GM23248 (cell line): ENCODE measurements around the gene ZDBF2. TPM values are rescaled to one million over a fixed set of nuclear protein-coding genes. Genes with fewer than 3 reads are reported as not detected.

ENCODE experiments used
- DNase-seq: peaks from one replicate; pipeline ENCODE4 v3.0.0-alpha.2; 2015
- H2AFZ ChIP-seq: fragments of 200-600 bp; sonication (generic); 2 replicates; pipeline ENCODE4 v1.6.1; 2016; ENCODE audit warnings: antibody characterized with exemption
- H3F3A ChIP-seq: fragments of 200-600 bp; sonication (generic); 2 replicates; pipeline ENCODE4 v1.6.1; 2016; ENCODE audit warnings: mild to moderate bottlenecking, antibody characterized with exemption, mixed run types; ENCODE audit not compliant: insufficient read depth
- H3K27ac ChIP-seq: fragments of 200-600 bp; sonication (generic); 2 replicates; pipeline ENCODE4 v1.5.1; 2016; ENCODE audit warnings: mild to moderate bottlenecking
- H3K27me3 ChIP-seq: fragments of 200-600 bp; sonication (generic); replicated peaks from 2 replicates; pipeline ENCODE4 v1.6.1; 2016; ENCODE audit warnings: mild to moderate bottlenecking; ENCODE audit not compliant: insufficient read depth
- H3K36me3 ChIP-seq: fragments of 200-600 bp; sonication (generic); 2 replicates; pipeline ENCODE4 v1.6.1; 2016; ENCODE audit warnings: low read depth, mild to moderate bottlenecking
- H3K4me1 ChIP-seq: fragments of 200-600 bp; sonication (generic); 2 replicates; pipeline ENCODE4 v1.6.1; 2016; ENCODE audit warnings: mild to moderate bottlenecking; ENCODE audit not compliant: insufficient read depth
- H3K4me2 ChIP-seq: fragments of 200-600 bp; sonication (generic); one replicate; pipeline ENCODE4 v1.6.1; 2016; ENCODE audit warnings: mild to moderate bottlenecking; ENCODE audit not compliant: unreplicated experiment
- H3K4me3 ChIP-seq: fragments of 200-600 bp; sonication (generic); 2 replicates; pipeline ENCODE4 v1.5.1; 2016; ENCODE audit warnings: mild to moderate bottlenecking
- H3K79me2 ChIP-seq: fragments of 200-600 bp; sonication (generic); 2 replicates; pipeline ENCODE4 v1.6.1; 2016; ENCODE audit warnings: mild to moderate bottlenecking; ENCODE audit not compliant: insufficient read depth
- H3K9ac ChIP-seq: fragments of 200-600 bp; sonication (generic); 2 replicates; pipeline ENCODE4 v1.6.1; 2016; ENCODE audit warnings: mild to moderate bottlenecking
- H3K9me2 ChIP-seq: fragments of 200-600 bp; sonication (generic); 2 replicates; pipeline ENCODE4 v1.6.1; 2016; ENCODE audit warnings: mixed run types, mild to moderate bottlenecking, moderate library complexity; ENCODE audit not compliant: insufficient read depth
- H3K9me3 ChIP-seq: fragments of 200-600 bp; sonication (generic); one replicate; pipeline ENCODE4 v1.6.1; 2017; ENCODE audit warnings: low read depth
- H4K20me1 ChIP-seq: fragments of 200-600 bp; sonication (generic); 2 replicates; pipeline ENCODE4 v1.6.0; 2016; ENCODE audit not compliant: insufficient read depth
- EZH2 ChIP-seq: fragments of 200-600 bp; sonication (generic); IDR thresholded peaks from 2 replicates; pipeline ENCODE4 v1.6.1; 2018; ENCODE audit warnings: antibody characterized with exemption, mild to moderate bottlenecking; ENCODE audit not compliant: insufficient read depth, poor library complexity, severe bottlenecking
- EZH2phosphoT487 ChIP-seq: fragments of 200-600 bp; sonication (generic); IDR thresholded peaks from 2 replicates; pipeline ENCODE4 v1.6.1; 2018; ENCODE audit warnings: antibody characterized with exemption, moderate library complexity, mild to moderate bottlenecking, low read depth; ENCODE audit not compliant: insufficient read depth
- WGBS, 2 experiments: methylation state at CpG; one replicate each; pipeline ENCODE4 v1.1.6; 2015 to 2017; ENCODE audit warnings: low lambda C conversion rate in 2 of 2, low coverage in 1 of 2; ENCODE audit errors: missing lambda C conversion rate in 2 of 2; 5-methylcytosine and 5-hydroxymethylcytosine counted together
- in situ Hi-C: fragments of 300-500 bp; cut with MboI; formaldehyde crosslinking; loops from 2 replicates; pipeline ENCODE4 v1.15.0; 2020
- polyA plus RNA-seq: library from polyadenylated mRNA; unstranded; fragments of >200 nt; fragmentation: Nextera tagmentation; extraction: Ambion mirVana; gene quantifications from 2 replicates; pipeline ENCODE4 v1.2.1, GENCODE V29; 2016
- total RNA-seq: library from RNA; depleted of rRNA; stranded (reverse); fragments of >200 nt; shearing (Covaris generic); gene quantifications from 2 replicates; pipeline ENCODE4 v1.2.3, GENCODE V29; 2014

ZDBF2 gene
- total and polyA plus RNA-seq, 2 experiments from 2014 or later: 3.0 to 10.2 TPM

DNA sequence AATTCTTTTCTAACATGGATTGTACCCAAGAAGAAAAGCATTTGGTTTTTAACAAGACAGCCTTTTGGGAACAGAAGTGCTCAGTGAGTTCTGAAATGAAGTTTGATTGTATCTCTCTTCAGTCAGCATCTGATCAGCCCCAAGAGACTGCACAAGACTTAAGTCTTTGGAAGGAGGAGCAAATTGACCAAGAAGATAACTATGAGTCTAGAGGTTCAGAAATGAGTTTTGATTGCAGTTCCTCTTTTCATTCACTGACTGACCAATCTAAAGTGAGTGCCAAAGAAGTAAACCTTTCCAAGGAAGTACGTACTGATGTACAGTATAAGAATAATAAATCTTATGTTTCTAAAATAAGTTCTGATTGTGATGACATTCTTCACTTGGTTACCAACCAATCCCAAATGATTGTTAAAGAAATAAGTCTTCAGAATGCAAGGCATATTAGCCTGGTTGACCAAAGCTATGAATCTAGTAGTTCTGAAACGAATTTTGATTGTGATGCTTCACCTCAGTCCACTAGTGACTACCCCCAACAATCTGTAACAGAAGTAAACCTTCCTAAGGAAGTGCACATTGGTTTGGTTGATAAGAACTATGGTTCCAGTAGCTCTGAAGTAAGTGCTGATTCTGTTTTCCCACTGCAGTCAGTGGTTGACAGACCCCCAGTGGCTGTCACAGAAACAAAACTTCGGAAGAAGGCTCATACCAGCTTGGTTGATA, 31.2 kb downstream of the ZDBF2 start:
- Histone ChIP-seq H3K9me2 (no peaks in the 10 kb centered on the region), H3K4me2 (no peak overlapping the region), H3F3A (no peaks in the 10 kb centered on the region), H3K79me2 (no peaks in the 10 kb centered on the region), H3K9me3 (no peaks in the 10 kb centered on the region), H4K20me1 (no peaks in the 10 kb centered on the region), H3K36me3 (peaks cover 2% of the 10 kb centered on the region; the same call in 1 of the 2 replicates), H2AFZ (no peak overlapping the region), H3K4me1 (peaks cover 10% of the 10 kb centered on the region; the same call in 1 of the 2 replicates), H3K27ac (no peak overlapping the region), H3K4me3 (no peak overlapping the region), H3K27me3 (no peaks in the 10 kb centered on the region), H3K9ac (no peak overlapping the region)
- DNase-seq: no peak
- TF ChIP-seq EZH2: no peak
- in situ Hi-C loops: no loop called here
- WGBS, 2 experiments: 29 to 36% methylated on average over 3 of the region's 3 CpGs

DNA sequence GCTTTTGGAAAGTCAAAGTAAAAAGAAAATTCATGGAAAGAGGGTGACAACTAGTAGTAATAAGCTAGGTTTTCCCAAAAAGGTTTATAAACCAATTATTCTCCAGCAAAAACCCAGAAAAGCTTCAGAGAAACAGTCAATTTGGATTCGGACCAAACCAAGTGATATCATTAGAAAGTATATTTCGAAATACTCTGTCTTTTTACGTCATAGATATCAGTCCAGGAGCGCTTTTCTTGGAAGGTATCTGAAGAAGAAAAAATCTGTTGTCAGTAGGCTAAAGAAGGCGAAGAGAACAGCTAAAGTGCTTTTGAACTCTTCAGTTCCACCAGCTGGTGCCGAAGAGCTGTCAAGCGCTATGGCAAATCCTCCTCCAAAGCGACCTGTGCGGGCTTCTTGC, 36.6 kb downstream of the ZDBF2 start:
- Histone ChIP-seq H4K20me1 (no peaks in the 10 kb centered on the region), H3K9me2 (no peaks in the 10 kb centered on the region), H2AFZ (no peak overlapping the region), H3K9me3 (no peaks in the 10 kb centered on the region), H3K4me1 (no peaks in the 10 kb centered on the region), H3F3A (no peaks in the 10 kb centered on the region), H3K36me3 (no peaks in the 10 kb centered on the region; the same call in 1 of the 2 replicates), H3K27me3 (no peaks in the 10 kb centered on the region), H3K9ac (no peak overlapping the region), H3K4me3 (no peak overlapping the region), H3K27ac (no peak overlapping the region), H3K4me2 (no peak overlapping the region), H3K79me2 (no peaks in the 10 kb centered on the region)
- no peak for TF ChIP-seq EZH2
- no peak for TF ChIP-seq EZH2phosphoT487
- WGBS, 2 experiments: 72 to 75% methylated on average over 9 of the region's 9 CpGs
- in situ Hi-C loops: no loop called here
- no peak for DNase-seq

DNA sequence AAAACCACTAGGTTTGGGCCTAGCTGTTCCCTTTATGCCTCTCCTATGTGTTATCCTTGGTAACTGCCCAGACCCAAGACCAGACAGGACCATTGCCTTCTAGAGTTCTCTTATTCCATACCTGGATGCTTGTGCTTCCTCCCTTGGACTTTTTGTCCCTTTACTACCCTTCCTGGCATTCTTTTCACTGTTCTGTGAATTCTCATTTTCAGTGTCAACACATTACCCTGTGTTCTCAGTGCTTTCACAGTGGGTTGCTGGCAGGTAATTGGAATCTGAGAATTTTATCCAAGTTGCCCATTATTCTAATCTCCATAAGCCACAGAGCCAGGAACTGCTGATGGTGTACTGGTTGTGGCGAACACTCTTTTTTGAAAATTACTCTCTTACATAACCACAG, 41.7 kb downstream of the ZDBF2 start:
- H3K79me2 ChIP-seq: no peaks in the 10 kb centered on the region
- H3K9ac ChIP-seq: no peak overlapping the region
- no peak for TF ChIP-seq EZH2
- no peaks in the 10 kb centered on the region for H3F3A ChIP-seq
- no peak overlapping the region for H3K4me2 ChIP-seq
- in situ Hi-C loops: no loop called here
- WGBS, 2 experiments: 81 to 94% methylated on average over 1 of the region's 1 CpG
- H3K36me3 ChIP-seq: no peaks in the 10 kb centered on the region
- no peaks in the 10 kb centered on the region for H3K4me1 ChIP-seq
- H3K27me3 ChIP-seq: no peaks in the 10 kb centered on the region
- no peak overlapping the region for H2AFZ ChIP-seq
- H3K9me2 ChIP-seq: no peaks in the 10 kb centered on the region
- DNase-seq: no peak
- H3K27ac ChIP-seq: no peak overlapping the region
- no peaks in the 10 kb centered on the region for H3K9me3 ChIP-seq
- H4K20me1 ChIP-seq: no peaks in the 10 kb centered on the region
- no peak overlapping the region for H3K4me3 ChIP-seq

DNA sequence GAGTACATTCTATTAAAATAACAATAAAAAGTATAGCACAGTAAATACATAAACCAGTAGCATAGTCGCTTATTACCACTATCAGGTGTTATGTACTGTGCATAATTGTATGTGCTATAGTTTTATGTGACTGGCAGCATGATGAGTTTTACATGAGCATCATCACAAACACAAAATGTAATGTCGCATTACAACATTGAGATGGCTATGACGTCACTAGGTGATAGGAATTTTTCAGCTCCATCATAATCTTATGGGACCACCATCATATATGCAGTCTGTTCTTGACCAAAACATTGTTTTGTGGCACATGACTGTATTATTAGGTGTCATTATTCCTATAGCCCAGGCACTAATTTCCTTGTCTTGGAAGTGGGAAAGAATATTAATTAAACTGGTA, 48.6 kb downstream of the ZDBF2 start:
- no peaks in the 10 kb centered on the region for H3K9me2 ChIP-seq
- 64% methylated on average over 3 of the region's 3 CpGs for WGBS, 2 experiments
- no peaks in the 10 kb centered on the region for H3K79me2 ChIP-seq
- H3K27me3 ChIP-seq: no peaks in the 10 kb centered on the region
- no peaks in the 10 kb centered on the region for H4K20me1 ChIP-seq
- DNase-seq: no peak
- in situ Hi-C loops: no loop called here
- no peak overlapping the region for H3K4me3 ChIP-seq
- H3K4me1 ChIP-seq: no peaks in the 10 kb centered on the region
- no peak overlapping the region for H3K4me2 ChIP-seq
- H2AFZ ChIP-seq: no peak overlapping the region
- H3K27ac ChIP-seq: no peak overlapping the region
- H3K9ac ChIP-seq: no peak overlapping the region
- H3K36me3 ChIP-seq: no peaks in the 10 kb centered on the region
- H3K9me3 ChIP-seq: no peaks in the 10 kb centered on the region
- TF ChIP-seq EZH2phosphoT487: no peak
- no peak for TF ChIP-seq EZH2
- no peaks in the 10 kb centered on the region for H3F3A ChIP-seq

DNA sequence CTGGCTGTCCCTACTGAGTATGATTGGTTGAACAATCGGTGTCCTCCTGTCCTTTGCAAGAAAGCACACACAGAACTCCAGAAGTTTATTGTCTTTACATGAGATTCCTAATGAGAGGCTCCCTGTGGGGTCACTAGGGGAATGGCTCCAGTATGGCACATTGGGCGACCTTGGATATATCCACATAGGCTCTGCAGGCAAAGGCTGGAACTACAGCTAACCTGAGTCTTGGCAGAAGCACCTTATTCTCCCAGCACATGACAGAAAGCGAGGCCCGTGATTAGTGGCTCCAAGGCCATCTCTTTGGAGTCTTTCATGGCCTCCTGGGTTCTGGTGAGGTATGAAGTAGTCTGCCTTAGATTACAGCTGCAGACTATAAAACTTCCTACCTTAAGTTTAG, 49.0 kb downstream of the ZDBF2 start:
- H3K27ac ChIP-seq: no peak overlapping the region
- in situ Hi-C loops: no loop called here
- H3F3A ChIP-seq: no peaks in the 10 kb centered on the region
- H3K27me3 ChIP-seq: no peaks in the 10 kb centered on the region
- H3K4me3 ChIP-seq: no peak overlapping the region
- H2AFZ ChIP-seq: no peak overlapping the region
- H3K36me3 ChIP-seq: no peaks in the 10 kb centered on the region
- 31 to 38% methylated on average over 4 of the region's 4 CpGs for WGBS, 2 experiments
- TF ChIP-seq EZH2phosphoT487 (no peak), EZH2 (no peak)
- DNase-seq: no peak
- H3K9ac ChIP-seq: no peak overlapping the region
- no peaks in the 10 kb centered on the region for H3K9me2 ChIP-seq
- H3K4me2 ChIP-seq: no peak overlapping the region
- H3K9me3 ChIP-seq: no peaks in the 10 kb centered on the region
- H3K79me2 ChIP-seq: no peaks in the 10 kb centered on the region
- H3K4me1 ChIP-seq: no peaks in the 10 kb centered on the region
- H4K20me1 ChIP-seq: no peaks in the 10 kb centered on the region
